Measurements from ENCODE around the gene FYCO1.

GRCh38 chr3:46025139-46025538, 29.5 kb upstream of the FYCO1 start:
- no peak for TF ChIP-seq CTCF (conservative IDR thresholded peaks at IDR 0.05)
- no peak for TF ChIP-seq EZH2 (IDR thresholded peaks at IDR 0.05; ENCODE audit: low read depth)
